Activated CD4-positive, alpha-beta T cell treated with anti-CD3 and anti-CD28 coated beads, Interleukin-2, amount 50 U/mL, for 1 hour (primary cell): ENCODE measurements around the gene ONECUT2.

Experiments
- DNase-seq: peaks from one replicate; pipeline ENCODE4 v3.0.0-alpha.2; 2020

The ONECUT2 gene

DNA sequence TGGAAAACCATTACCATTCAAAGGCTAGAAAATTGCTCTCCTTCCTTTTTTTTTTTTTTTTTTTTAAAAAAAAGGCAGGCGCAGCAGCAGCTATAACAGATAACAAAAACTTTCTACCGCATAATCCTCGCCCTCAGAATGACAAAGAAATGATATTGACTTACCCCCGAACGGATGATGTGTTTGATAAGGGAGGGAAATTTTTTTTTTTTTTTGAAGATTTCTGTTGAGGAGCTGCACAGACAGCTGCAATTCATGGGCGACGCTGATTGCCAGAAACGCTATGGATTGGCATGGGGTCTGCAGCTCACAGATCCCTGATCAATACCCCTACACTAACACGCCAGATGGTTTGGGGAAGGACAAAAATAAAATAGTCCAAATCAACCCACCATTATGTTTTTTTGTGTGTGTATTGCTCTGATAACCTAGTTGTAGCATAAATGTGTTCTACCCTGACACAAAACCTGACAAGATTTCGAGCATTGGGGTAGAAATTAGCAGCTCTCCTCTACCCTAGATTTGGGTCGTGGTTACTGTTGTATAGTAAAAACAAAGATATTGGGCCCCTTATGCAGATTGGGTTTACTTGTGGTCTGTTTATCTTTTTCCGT is 3.6 kb upstream of the ONECUT2 start:
- DNase-seq = no peak

DNA sequence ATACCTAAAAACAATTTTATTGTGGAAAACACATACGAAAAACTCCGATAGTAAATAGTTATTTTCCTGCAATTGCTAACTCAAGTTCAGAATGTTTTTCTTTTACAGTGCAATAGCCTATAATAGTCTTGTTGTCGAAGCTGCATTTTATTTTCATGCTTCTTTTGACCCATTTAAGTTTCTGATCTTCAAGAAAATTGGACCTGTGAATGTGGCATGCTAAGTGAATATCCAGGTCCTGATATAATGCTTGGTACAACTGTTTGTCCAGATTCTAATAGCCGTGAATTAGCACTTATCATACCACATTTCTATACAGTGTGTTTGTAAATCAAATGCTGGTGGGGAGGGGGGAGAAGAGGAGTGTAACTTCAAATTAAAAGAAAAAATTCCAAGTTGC is 3.0 kb upstream of the ONECUT2 start:
- no peak for DNase-seq

DNA sequence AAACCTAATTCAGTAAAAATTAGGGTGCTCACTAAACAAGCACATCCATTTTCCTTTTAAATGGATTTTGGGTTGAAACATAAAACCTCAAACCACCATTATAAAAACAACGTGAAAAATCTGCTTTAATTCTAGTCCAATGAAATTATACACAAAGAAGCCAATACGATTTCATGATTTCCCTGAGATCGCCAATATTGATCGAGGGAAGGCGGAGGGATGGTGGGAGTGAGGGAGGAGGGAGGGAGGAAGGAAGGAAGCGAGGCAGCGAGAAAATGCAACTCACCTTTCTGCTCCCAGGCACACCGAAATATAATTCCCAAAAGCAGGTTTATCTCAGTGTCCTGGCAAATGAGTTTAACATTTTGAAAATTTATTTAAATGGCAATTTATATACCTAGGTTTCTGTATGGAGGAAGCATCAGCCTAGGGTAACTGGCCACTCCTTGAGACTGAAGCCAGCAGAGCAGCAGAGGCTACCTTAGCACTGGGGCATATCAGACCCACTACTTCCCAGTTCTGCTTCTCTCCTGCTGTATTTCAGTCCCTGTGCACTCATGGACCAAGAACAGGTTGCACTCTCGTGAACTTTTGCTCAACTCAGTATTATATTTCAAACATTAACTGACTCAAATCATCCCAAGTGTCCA is 2.3 kb upstream of the ONECUT2 start:
- no peak for DNase-seq

DNA sequence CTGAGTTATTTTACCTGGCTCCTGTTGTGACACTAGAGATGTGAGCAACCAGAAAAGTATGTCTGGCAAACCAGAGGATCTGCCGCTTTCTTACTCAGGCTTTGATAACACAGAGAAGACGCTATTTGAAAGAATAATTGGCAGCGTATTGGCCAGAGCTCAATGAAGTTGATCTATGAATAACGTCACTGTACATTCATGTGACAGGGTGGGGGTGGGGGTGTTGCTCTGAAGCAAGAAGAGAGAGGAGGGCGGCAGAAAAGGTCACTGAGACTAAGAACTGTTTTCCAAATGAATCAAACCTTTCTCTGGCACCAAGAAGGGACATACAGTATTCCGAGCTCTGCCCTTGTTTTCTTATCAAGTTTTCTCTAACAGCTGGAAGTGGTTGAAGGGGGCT is 1.7 kb upstream of the ONECUT2 start:
- DNase-seq = no peak

DNA sequence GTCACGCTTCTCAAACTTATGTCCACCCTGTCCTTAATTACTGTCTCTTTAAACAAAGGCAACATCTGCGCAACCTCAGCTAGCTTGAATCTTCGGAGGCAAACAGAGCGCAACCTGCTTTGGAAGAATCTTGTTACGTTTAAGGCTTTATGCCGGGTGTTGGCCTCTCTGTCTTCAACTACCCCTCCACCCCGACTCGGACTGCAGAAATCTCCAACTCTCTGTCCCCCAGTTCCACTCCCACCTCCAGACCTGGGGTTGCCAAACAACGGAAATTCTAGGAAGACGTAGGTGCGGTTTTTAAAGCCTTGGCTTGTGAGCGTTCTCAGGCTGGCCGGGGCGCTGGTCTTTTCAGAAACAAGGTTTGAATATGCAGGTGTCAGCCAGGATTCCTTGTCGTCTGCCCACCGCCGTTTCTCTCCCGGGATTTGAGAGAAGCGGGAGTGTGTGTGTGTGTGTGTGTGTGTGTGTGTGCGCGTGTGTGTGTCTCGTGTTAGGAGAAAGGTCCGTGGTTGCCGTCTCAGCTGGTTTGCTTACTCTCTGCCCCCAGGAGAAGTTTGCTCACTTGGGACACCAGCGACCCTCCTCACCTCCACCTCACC is 1.1 kb upstream of the ONECUT2 start:
- no peak for DNase-seq

DNA sequence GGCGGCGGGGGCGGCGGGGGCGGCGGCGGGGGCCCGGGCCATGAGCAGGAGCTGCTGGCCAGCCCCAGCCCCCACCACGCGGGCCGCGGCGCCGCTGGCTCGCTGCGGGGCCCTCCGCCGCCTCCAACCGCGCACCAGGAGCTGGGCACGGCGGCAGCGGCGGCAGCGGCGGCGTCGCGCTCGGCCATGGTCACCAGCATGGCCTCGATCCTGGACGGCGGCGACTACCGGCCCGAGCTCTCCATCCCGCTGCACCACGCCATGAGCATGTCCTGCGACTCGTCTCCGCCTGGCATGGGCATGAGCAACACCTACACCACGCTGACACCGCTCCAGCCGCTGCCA is 644 bp downstream of the ONECUT2 start:
- DNase-seq = no peak

DNA sequence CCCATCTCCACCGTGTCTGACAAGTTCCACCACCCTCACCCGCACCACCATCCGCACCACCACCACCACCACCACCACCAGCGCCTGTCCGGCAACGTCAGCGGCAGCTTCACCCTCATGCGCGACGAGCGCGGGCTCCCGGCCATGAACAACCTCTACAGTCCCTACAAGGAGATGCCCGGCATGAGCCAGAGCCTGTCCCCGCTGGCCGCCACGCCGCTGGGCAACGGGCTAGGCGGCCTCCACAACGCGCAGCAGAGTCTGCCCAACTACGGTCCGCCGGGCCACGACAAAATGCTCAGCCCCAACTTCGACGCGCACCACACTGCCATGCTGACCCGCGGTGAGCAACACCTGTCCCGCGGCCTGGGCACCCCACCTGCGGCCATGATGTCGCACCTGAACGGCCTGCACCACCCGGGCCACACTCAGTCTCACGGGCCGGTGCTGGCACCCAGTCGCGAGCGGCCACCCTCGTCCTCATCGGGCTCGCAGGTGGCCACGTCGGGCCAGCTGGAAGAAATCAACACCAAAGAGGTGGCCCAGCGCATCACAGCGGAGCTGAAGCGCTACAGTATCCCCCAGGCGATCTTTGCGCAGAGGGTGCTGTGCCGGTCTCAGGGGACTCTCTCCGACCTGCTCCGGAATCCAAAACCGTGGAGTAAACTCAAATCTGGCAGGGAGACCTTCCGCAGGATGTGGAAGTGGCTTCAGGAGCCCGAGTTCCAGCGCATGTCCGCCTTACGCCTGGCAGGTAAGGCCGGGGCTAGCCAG is 1.2 kb downstream of the ONECUT2 start:
- no peak for DNase-seq

DNA sequence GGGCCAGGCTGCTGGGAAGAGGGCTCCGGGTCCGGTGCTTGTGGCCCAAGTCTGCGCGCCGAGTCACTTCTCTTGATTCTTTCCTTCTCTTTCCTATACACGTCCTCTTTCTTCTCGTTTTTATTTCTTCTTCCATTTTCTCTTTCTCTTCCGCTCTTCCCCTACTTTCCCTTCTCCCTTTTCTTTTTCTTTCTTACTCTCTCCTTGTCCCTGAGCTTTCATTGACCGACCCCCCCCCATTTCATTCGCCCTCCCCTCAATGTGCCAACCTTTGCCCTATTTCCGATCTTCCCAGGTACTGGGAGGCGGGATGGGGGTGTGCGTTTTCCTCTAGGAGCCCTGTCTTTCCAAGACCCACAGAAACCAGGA is 1.8 kb downstream of the ONECUT2 start:
- no peak for DNase-seq

DNA sequence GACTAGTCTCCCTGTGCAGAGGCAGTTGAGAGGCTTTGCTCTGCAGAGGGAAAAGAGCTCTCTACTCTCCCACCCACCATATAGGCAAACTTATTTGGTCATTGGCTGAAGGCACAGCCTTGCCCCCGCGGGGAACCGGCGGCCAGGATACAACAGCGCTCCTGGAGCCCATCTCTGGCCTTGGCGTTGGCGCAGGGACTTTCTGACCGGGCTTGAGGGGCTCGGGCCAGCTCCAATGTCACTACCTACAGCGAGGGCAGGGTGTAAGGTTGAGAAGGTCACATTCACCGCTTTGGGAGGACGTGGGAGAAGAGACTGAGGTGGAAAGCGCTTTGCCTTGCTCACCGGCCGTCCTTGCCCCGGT is 2.2 kb downstream of the ONECUT2 start:
- no peak for DNase-seq

DNA sequence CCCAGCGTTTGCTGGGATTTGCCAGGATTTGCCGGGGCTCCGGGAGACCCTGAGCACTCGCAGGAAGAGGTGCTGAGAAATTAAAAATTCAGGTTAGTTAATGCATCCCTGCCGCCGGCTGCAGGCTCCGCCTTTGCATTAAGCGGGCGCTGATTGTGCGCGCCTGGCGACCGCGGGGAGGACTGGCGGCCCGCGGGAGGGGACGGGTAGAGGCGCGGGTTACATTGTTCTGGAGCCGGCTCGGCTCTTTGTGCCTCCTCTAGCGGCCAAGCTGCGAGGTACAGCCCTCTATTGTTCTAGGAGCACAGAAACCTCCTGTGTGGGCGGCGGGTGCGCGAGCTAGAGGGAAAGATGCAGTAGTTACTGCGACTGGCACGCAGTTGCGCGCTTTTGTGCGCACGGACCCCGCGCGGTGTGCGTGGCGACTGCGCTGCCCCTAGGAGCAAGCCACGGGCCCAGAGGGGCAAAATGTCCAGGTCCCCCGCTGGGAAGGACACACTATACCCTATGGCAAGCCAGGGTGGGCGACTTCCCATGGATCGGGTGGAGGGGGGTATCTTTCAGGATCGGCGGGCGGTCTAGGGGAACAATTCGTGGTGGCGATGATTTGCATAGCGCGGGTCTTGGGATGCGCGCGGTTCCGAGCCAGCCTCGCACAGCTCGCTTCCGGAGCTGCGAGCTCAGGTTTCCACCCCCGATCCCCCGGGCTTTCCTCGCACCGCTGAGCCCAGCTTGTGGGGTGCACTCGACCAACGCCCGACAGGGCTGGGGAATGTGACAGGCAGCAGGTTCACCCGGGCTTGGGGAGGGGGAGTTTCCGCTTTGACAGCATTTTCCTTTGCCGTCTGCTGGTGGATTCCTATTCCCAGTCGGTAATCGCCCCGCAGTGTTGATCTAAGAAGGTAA is 2.8 kb downstream of the ONECUT2 start:
- DNase-seq = no peak

DNA sequence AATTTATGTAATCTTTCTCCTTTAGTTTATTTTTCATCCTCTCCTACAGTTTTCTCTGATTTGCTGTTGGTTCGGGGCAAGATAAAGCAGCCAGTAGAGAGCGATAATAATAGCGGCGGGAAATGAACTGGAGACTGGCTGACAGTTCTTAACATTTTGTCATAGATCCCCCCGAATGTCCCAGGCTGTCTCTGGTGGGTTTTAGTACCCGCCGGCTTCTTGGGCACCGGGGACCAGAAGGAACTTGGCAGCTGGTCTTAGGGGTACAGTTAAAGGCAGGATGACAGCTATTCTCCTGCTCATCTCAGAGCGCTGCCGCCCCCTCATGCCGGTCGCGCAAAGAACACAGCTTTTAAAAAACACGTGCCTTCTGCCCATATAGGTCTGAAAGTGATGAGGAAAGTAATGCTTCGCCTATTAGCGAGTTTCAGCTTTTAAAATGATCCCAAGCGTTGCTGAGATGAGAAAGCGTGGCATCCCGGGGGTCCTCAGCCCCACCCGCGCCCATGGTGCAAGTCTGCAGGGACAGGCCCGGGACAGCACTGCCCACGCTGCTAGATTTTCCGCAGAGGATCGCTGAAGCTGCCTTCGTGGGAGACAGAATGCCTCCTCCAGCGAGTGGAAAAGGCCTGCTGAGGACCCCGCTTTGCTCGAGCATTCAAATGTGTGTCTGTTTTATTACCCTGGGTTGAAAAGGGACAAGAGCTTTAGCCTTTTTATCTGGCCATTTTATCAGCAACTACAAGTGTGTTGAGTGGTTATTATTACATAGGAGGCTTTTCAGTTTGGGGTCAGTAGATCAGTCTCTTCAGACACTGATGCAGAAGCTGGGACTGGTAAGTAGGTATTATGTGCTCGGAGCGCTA is 3.8 kb downstream of the ONECUT2 start:
- no peak for DNase-seq

DNA sequence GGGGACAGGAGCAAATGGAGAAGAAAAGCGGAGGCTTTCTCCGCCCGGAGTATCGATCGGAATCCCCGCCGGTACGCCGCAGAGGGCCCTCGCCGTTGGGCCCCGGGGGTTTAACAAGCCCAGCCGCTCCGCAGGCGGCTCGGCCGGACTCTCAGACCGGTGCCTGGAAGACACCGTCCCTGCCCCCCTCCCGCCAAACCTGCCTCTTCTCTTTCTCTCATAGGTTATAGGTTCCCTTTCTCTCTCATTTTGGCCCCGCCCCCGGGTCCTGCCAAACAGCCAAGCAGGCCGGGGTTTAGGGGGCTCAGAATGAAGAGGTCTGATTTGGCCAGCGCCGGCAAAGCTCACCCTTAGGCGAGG is 4.4 kb downstream of the ONECUT2 start:
- no peak for DNase-seq

DNA sequence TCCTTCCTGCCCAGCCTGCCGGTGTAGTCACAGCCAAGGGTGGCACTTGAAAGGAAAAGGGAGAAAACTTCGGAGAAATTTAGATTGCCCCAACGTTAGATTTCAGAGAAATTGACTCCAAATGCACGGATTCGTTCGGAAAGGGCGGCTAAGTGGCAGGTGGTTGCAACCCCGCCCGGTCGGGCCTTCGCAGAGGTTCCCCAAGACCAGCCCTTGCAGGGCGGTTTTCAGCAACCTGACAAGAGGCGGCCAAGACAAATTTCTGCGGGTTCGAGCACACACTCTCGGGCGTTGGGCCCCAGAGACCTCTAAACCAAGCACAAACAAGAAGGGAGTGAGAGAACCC is 4.8 kb downstream of the ONECUT2 start:
- DNase-seq = no peak

DNA sequence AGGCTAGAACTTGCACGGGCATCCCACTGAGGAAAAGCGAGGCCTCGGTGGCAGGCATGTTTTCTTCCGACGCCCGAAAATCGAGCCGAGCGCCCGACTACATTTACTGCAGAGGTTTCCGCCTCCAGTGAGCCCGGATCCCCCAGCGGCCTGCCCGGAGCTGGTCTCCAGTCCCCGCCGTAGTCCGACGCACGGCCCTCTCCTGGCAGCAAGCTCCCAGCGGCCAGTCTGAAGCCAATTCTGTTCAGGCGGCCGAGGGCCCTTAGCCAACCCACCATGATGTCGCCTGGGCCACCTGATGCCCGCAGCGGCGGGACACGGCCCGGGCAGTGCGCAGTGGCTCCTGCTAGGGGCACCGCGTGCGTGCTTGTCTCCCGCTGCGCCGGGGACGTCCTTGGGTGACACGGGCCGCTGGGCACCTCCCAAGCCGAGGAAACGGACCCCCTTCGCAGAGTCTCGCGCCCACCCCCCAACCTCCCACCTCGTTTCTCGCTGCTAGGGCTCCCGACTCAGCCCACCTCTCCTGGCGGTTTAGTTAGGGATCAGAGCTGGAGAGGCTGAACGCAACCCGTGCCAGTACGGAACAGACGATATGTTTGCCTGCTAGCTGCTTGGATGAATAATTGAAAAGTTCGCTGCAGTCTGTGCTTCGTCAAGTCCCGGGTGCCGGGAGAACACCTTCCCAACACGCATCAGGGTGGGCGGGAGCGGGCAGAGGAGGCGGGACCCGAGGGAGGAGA is 5.3 kb downstream of the ONECUT2 start:
- no peak for DNase-seq

DNA sequence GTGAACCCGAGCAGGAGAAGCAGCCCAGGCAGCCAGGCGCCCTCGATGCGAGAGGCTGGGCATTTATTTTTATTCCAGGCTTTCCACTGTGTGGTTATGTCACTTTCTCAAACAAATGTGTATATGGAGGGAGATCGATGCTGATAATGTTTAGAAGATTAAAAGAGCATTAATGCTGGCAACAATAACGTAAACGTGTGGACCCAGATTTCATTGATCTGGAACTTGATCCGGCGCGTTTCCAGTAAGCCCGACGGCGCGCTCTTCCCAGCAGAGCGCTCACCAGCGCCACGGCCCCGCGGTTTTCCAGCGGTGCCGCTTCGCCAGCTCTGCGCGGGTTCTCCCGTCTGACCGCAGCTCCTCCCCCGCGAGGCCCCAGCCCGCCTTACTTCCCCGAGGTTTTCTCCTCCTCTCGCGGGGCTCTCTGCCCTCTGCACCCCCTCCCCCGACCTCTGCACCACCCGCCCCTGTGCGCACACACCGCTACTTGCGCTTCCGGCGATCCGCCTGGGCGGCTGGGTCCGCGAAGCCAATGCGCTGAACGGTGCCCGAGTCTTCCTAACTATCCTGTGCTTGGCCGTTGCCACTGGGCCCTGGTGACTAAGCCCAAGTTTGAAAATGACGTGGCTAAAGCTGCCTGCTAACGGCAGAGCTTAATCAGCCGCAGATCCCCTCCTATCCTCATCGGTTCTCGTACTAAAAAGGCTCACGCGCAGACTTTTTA is 6.1 kb downstream of the ONECUT2 start:
- DNase-seq = no peak

DNA sequence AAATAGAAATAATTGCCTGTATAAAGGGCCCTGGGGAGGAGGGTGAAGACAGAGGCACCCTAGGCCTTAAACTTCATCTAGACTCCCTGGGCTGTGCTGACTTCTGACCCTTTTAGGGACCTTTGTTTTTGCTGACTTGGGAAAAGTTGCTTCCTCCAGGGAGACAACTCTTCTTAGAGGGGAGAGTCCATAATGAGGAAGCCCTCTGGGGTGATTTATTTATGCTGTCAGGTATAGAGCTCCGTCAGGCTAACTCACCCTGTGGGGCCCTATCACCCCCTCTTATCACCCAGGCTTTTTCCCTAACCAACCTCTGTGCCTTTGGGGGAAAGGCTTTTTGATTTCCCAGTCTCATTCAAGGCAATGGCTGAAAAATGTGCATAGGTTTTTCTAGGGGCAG is 8.1 kb downstream of the ONECUT2 start:
- DNase-seq = no peak

DNA sequence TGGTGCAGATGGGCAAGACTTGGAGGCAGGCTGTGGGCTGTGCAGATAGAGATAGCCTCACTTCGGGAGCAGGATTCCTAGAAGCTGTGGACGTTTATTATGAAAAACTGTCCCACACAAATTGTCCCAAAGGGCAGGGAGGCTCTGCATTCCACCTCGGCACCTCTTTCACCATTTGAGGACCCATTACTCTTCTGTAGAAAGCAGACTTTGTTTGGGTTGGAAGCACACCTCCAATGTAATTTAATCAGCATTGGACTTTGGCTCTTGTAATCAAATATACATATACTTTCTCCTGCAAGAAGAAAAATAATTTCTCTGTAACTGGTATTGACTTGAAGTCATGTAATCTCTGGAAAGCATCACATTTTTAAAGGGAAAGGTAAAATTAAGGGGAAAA is 8.5 kb downstream of the ONECUT2 start:
- no peak for DNase-seq

DNA sequence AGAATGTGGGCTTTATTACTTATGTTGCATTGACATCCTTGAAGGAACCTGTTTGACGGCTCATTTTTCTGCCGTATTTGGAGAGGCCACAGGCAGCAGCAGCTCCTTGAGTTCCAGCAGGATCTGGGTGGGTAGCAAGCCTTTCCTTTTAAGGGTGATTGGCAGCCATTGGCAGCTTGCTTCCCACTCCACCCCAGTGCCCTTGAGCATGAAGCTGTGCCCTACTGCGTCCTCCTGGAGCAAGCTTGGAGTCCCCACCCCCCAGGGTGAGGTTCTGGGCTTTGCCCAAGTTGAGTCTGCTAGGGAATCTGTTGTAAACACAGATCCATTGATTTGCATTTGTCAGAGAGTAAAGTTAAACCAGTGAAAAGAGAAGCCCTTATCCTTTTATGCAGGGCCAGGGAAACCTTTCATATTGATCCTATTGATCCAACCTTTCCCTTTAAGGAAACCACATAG is 9.2 kb downstream of the ONECUT2 start:
- DNase-seq = no peak

DNA sequence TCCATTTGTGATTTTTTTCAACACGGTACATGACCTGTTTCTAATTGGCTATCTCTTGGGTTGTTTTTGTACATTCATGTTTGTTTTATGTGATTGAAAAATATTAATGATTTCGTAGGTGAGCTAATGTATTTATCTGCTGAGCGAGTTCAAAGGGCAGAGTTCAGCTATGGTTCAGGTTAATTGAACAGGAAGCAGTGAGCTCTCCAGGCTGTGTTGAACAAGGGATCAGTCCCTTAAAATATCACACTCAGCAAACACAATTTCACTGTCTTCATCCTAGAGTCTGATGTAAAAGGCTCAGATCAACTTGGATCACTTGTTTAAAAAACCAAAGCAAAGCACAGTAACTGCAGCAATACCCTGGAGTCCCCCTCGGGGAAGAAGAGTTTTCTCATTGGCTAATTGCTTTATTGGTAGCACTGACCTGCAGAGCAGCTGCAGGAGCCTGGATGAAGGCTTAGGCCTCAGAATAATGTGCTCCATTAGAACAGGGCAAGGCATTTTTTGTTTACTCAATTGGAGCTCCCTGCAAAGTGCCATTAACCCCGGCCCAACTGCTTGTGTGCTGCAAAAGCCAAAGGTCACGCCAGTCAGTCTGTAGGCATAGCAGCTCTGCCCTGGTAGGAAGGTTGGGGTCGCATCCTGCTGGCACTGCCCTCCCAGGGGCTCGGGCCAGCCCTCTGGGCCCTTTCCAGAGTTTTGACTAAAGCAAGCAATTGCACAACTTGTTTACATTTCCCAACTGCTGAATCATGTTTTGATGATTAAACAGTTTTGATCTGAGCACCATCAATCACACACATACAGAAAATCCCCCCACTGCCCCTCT is 10.5 kb downstream of the ONECUT2 start:
- DNase-seq = no peak

DNA sequence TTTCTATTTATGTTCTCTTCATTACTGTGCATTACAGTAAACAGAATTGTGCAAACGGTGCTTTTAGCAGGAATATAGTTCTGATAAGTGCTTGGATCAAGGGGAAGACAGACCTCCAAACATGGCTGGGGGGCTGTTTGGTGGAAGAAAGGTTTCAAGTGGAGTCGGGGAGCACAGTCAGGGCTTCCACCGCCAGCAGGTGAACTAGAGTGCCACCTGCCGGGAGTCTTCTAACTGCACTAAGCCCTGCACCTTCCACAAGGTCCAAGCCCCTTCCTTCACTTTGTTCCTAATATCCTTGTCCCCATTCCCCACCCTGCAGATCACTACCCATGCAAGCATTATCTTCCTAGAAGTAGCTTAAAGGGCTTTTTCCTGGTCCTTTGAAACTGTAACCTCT is 11.1 kb downstream of the ONECUT2 start:
- no peak for DNase-seq
